Esophagus muscularis mucosa (tissue), 3 donors: ENCODE measurements around the gene MAGI1.

Experiments
- CTCF ChIP-seq, 3 experiments: fragments of 200-600 bp in 2 of 3; fragments of 450-650 bp in 1 of 3; sonication (generic) in 2 of 3; IDR thresholded peaks; one replicate each; pipeline ENCODE4 v1.5.1; 2017 to 2019; ENCODE audit warnings: antibody characterized with exemption in 3 of 3, mild to moderate bottlenecking in 2 of 3, moderate library complexity in 1 of 3
- POLR2A ChIP-seq: fragments of 450-650 bp; IDR thresholded peaks from one replicate; pipeline ENCODE4 v1.6.1; 2017; ENCODE audit warnings: antibody characterized with exemption, moderate library complexity, mild to moderate bottlenecking, low read depth

DNA sequence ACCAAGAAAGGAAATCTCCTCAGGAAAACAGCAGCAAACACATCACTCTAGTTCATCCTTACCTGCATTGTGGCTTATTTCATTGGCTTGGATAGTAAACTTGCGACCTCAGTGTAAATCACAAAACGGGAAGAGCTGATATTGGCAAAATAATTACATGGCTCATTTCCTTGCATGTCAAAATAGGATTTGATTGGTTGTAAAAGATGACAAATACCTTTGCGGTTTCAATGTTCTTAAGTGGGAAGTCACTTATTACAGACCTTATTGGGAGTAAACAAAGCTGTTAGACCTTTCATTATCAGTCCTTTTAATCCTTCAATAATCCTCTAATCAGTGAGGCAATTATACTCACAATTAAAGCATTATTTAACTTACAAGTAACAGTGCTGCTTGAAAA, 590.6 kb downstream of the MAGI1 start:
- TF ChIP-seq CTCF (IDR thresholded peaks at IDR 0.05) = no peak
- TF ChIP-seq POLR2A = no peak
